Uterus (tissue), 4 donors: ENCODE results near the gene SH2B2. TPM values are rescaled to one million over a fixed set of nuclear protein-coding genes. Genes with fewer than 3 reads are reported as not detected.

Source experiments
- DNase-seq, 2 donors: peaks; one replicate each; pipeline ENCODE4 v3.0.0-alpha.2; 2019 to 2020
- H3K27ac ChIP-seq, 2 donors: fragments of 200-600 bp; sonication (generic); 1 replicate in 1 of 2; 2 replicates in 1 of 2; pipeline ENCODE4 v1.5.1; 2016 to 2018
- H3K27me3 ChIP-seq, 2 donors: fragments of 200-600 bp; sonication (generic); one replicate each; pipeline ENCODE4 v1.5.1; 2018 to 2019; ENCODE audit warnings: control low read depth in 1 of 2
- H3K36me3 ChIP-seq, 2 donors: fragments of 200-600 bp; sonication (generic); one replicate each; pipeline ENCODE4 v1.5.1; 2019; ENCODE audit warnings: control low read depth in 1 of 2
- H3K4me1 ChIP-seq, 2 donors: fragments of 200-600 bp; sonication (generic); one replicate each; pipeline ENCODE4 v1.5.1; 2018 to 2019; ENCODE audit warnings: control low read depth in 1 of 2
- H3K4me3 ChIP-seq, 2 donors: fragments of 200-600 bp; sonication (generic); 1 replicate in 1 of 2; 2 replicates in 1 of 2; pipeline ENCODE4 v1.5.1; 2018 to 2019; ENCODE audit warnings: mild to moderate bottlenecking in 1 of 2
- H3K9me3 ChIP-seq, 2 donors: fragments of 200-600 bp; sonication (generic); one replicate each; pipeline ENCODE4 v1.5.1; 2019; ENCODE audit warnings: control low read depth in 1 of 2
- POLR2A ChIP-seq, 2 donors: fragments of 450-650 bp; IDR thresholded peaks; one replicate each; pipeline ENCODE4 v1.6.1; 2016; ENCODE audit warnings: antibody characterized with exemption in 2 of 2, mild to moderate bottlenecking in 1 of 2, moderate library complexity in 1 of 2
- intact Hi-C: fragments of 100-400 bp; cut with DNase I; formaldehyde crosslinking; loops from one replicate; pipeline ENCODE4 v1.15.1; 2023; ENCODE audit warnings: low total_unique reads
- total RNA-seq, 4 donors: library from RNA; depleted of rRNA in 3 of 4; stranded (reverse); fragments of >200 nt in 3 of 4; gene quantifications; one replicate each; pipeline versions ENCODE4 v1.1.0 to v1.2.4, GENCODE V29; 2014 to 2023
- TF ChIP-seq, protein P1 (sequence below), 4 experiments: fragments of 200-600 bp in 2 of 4; fragments of 450-650 bp in 2 of 4; sonication (generic) in 2 of 4; IDR thresholded peaks; one replicate each; pipeline ENCODE4 v1.5.1; 2016 to 2019; ENCODE audit warnings: antibody characterized with exemption in 4 of 4, mild to moderate bottlenecking in 2 of 4, moderate library complexity in 1 of 4
- donor health status: DM: yes; HTN: yes; CAD: no.

Gene SH2B2
- total RNA-seq, 4 donors from 2014 or later, result 0.77 to 13.8 (median 9.4) TPM; not detected in 1

GRCh38 chr7:102283477-102284189 is 3.0 kb upstream of the SH2B2 start:
- TF ChIP-seq, protein P1, sequence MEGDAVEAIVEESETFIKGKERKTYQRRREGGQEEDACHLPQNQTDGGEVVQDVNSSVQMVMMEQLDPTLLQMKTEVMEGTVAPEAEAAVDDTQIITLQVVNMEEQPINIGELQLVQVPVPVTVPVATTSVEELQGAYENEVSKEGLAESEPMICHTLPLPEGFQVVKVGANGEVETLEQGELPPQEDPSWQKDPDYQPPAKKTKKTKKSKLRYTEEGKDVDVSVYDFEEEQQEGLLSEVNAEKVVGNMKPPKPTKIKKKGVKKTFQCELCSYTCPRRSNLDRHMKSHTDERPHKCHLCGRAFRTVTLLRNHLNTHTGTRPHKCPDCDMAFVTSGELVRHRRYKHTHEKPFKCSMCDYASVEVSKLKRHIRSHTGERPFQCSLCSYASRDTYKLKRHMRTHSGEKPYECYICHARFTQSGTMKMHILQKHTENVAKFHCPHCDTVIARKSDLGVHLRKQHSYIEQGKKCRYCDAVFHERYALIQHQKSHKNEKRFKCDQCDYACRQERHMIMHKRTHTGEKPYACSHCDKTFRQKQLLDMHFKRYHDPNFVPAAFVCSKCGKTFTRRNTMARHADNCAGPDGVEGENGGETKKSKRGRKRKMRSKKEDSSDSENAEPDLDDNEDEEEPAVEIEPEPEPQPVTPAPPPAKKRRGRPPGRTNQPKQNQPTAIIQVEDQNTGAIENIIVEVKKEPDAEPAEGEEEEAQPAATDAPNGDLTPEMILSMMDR (IDR thresholded peaks at IDR 0.05), result no peak
- no peak for TF ChIP-seq POLR2A (IDR thresholded peaks at IDR 0.05)

DNA sequence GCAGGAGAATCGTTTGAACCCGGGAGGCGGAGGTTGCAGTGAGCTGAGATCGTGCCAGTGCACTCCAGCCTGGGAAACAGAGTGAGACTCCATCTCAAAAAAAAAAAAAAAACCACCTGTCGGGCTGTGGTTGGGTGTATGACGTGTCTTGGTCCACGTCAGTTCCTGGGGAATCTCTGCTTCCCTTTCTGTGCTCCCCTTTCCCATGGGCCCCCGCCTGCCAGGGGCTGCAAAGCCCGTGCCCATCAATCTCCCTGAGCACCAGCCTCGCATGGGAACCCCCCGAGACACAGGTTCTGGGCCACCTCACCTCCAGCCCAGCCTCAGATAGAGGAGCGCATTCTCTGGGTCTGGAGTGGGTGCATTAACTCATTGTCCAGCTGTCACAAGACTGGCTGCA is 2.3 kb upstream of the SH2B2 start:
- DNase-seq, result no peak
- H3K4me1 ChIP-seq, result peaks cover 0 to 7% of the 10 kb centered on the region in 2 donors
- H3K4me3 ChIP-seq, result no peak overlapping the region
- no peaks in the 10 kb centered on the region for H3K27me3 ChIP-seq
- H3K9me3 ChIP-seq, result no peaks in the 10 kb centered on the region
- no peak overlapping the region for H3K27ac ChIP-seq
- intact Hi-C loops, result no loop called here
- H3K36me3 ChIP-seq, result no peaks in the 10 kb centered on the region
- TF ChIP-seq, protein P1 (IDR thresholded peaks at IDR 0.05), result no peak
- no peak for TF ChIP-seq POLR2A (IDR thresholded peaks at IDR 0.05)

More at GRCh38 chr7:102283477-102284189, 3.0 kb upstream of the SH2B2 start:
- H3K27ac ChIP-seq, result no peak overlapping the region
- H3K36me3 ChIP-seq, result no peaks in the 10 kb centered on the region
- no peak for DNase-seq
- intact Hi-C loops, result no loop called here
- no peak overlapping the region for H3K4me3 ChIP-seq
- H3K27me3 ChIP-seq, result no peaks in the 10 kb centered on the region
- peaks cover 0 to 7% of the 10 kb centered on the region in 2 donors for H3K4me1 ChIP-seq
- no peaks in the 10 kb centered on the region for H3K9me3 ChIP-seq

- Histone ChIP-seq H3K27ac (peak overlapping the region; percentile 85 to 97), H3K4me3 (no peak overlapping the region), H3K27me3 (no peaks in the 10 kb centered on the region), H3K4me1 (peaks cover 0 to 7% of the 10 kb centered on the region in 2 donors), H3K9me3 (no peaks in the 10 kb centered on the region), H3K36me3 (no peaks in the 10 kb centered on the region)
- intact Hi-C loops, result no loop called here
- no peak for TF ChIP-seq POLR2A (IDR thresholded peaks at IDR 0.05)
- TF ChIP-seq, protein P1 (IDR thresholded peaks at IDR 0.05), result no peak
- DNase-seq, result peak in 1 of 2 donors; percentile 39
Measured at GRCh38 chr7:102284891-102285539, 1.7 kb upstream of the SH2B2 start.

GRCh38 chr7:102285540-102286236 is 980 bp upstream of the SH2B2 start:
- peak overlapping the region; percentile 85 to 97 for H3K27ac ChIP-seq
- TF ChIP-seq, protein P1 (IDR thresholded peaks at IDR 0.05), result peak in 1 of 4 experiments; percentile 2
- no peak for TF ChIP-seq POLR2A (IDR thresholded peaks at IDR 0.05)
- intact Hi-C loops, result no loop called here
- H3K4me3 ChIP-seq, result peak overlapping the region; percentile 46 to 71
- H3K36me3 ChIP-seq, result no peaks in the 10 kb centered on the region
- no peaks in the 10 kb centered on the region for H3K9me3 ChIP-seq
- peaks cover 0 to 7% of the 10 kb centered on the region in 2 donors for H3K4me1 ChIP-seq
- peak in 1 of 2 donors; percentile 39 for DNase-seq
- no peaks in the 10 kb centered on the region for H3K27me3 ChIP-seq
